ENCODE measurements around the gene RASL11B.

Gene RASL11B

DNA sequence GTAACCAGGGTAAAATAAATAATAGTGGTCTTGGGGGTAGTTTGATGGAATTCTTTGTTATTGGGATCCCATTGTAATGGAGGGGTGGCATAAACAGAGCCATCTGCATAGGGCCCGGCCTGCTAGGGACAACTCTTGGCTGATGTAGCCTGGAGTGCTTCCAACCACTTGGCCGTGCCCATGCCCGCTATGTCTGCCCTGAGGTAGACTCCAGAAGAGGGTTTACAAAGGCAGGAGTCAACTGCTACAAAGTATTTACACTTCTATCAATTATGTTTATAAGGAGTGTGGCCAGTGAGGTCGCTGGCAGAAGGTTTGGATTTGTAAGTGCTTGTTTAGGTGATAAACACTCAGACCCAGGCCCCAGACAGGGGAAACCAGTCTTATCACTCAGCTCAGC, 8.1 kb downstream of the RASL11B start:
- Histone ChIP-seq H3K9me3 (ENCODE audit: insufficient read depth, low read depth, low read length) (no peaks in the 10 kb centered on the region), H3K9me2 (replicated peaks; ENCODE audit: low read depth, low read length) (no peaks in the 10 kb centered on the region), H3K4me3 (ENCODE audit: low read length, poor library complexity, severe bottlenecking) (no peak overlapping the region), H3K4me1 (ENCODE audit: insufficient read depth, low read length, poor library complexity, severe bottlenecking) (no peaks in the 10 kb centered on the region), H3K4me2 (ENCODE audit: low read depth, low read length, poor library complexity, severe bottlenecking) (no peak overlapping the region), H3F3A (ENCODE audit: low read depth) (no peaks in the 10 kb centered on the region), H4K20me1 (ENCODE audit: insufficient read depth, low read length, poor library complexity, severe bottlenecking) (no peaks in the 10 kb centered on the region), H2AFZ (ENCODE audit: low read length) (no peak overlapping the region), H3K9ac (ENCODE audit: low read depth, low read length, poor library complexity, severe bottlenecking) (no peak overlapping the region), H3K27me3 (ENCODE audit: insufficient read depth, low read length, poor library complexity, severe bottlenecking) (no peaks in the 10 kb centered on the region), H3K36me3 (ENCODE audit: insufficient read depth, low read length) (no peaks in the 10 kb centered on the region), H3K79me2 (ENCODE audit: insufficient read depth, low read length) (no peaks in the 10 kb centered on the region)
- TF ChIP-seq, protein P1, sequence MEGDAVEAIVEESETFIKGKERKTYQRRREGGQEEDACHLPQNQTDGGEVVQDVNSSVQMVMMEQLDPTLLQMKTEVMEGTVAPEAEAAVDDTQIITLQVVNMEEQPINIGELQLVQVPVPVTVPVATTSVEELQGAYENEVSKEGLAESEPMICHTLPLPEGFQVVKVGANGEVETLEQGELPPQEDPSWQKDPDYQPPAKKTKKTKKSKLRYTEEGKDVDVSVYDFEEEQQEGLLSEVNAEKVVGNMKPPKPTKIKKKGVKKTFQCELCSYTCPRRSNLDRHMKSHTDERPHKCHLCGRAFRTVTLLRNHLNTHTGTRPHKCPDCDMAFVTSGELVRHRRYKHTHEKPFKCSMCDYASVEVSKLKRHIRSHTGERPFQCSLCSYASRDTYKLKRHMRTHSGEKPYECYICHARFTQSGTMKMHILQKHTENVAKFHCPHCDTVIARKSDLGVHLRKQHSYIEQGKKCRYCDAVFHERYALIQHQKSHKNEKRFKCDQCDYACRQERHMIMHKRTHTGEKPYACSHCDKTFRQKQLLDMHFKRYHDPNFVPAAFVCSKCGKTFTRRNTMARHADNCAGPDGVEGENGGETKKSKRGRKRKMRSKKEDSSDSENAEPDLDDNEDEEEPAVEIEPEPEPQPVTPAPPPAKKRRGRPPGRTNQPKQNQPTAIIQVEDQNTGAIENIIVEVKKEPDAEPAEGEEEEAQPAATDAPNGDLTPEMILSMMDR (conservative IDR thresholded peaks at IDR 0.05; ENCODE audit: low read length): no peak
- TF ChIP-seq EZH2phosphoT487 (IDR thresholded peaks at IDR 0.05; ENCODE audit: borderline replicate concordance): no peak

DNA sequence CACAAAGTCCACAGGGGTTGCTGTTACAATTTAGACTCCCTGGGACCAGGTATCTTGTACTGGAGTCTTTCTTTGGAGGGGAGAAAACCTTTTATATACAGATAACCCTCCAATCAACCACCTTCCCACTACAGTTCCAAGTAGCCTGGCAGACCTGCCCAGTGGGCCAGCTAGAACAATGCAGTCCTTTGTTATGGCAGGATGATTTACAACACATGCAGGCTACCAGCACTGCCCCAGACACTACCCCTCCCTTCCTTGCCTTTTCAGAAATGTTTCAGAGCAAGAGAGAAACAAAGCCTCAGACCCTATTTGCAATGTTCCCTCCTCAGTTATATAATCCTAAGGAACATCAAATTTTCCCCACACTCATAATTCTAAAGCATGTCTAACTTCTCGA, 11.1 kb downstream of the RASL11B start:
- Histone ChIP-seq H3K9me2 (replicated peaks; ENCODE audit: low read depth, low read length) (no peaks in the 10 kb centered on the region), H3K36me3 (ENCODE audit: insufficient read depth, low read length) (no peaks in the 10 kb centered on the region), H2AFZ (ENCODE audit: low read length) (no peak overlapping the region), H3K4me2 (ENCODE audit: low read depth, low read length, poor library complexity, severe bottlenecking) (no peak overlapping the region), H3K4me1 (ENCODE audit: insufficient read depth, low read length, poor library complexity, severe bottlenecking) (peaks cover 6% of the 10 kb centered on the region), H3K79me2 (ENCODE audit: insufficient read depth, low read length) (no peaks in the 10 kb centered on the region), H3K27me3 (ENCODE audit: insufficient read depth, low read length, poor library complexity, severe bottlenecking) (no peaks in the 10 kb centered on the region), H3K9me3 (ENCODE audit: insufficient read depth, low read depth, low read length) (no peaks in the 10 kb centered on the region), H4K20me1 (ENCODE audit: insufficient read depth, low read length, poor library complexity, severe bottlenecking) (no peaks in the 10 kb centered on the region), H3K9ac (ENCODE audit: low read depth, low read length, poor library complexity, severe bottlenecking) (no peak overlapping the region), H3F3A (ENCODE audit: low read depth) (no peaks in the 10 kb centered on the region), H3K4me3 (ENCODE audit: low read length, poor library complexity, severe bottlenecking) (no peak overlapping the region)
- TF ChIP-seq, protein P1 (conservative IDR thresholded peaks at IDR 0.05; ENCODE audit: low read length): no peak
- no peak for TF ChIP-seq EZH2phosphoT487 (IDR thresholded peaks at IDR 0.05; ENCODE audit: borderline replicate concordance)

- Histone ChIP-seq H4K20me1 (ENCODE audit: insufficient read depth, low read length, poor library complexity, severe bottlenecking) (no peaks in the 10 kb centered on the region), H3F3A (ENCODE audit: low read depth) (no peaks in the 10 kb centered on the region), H3K9me3 (ENCODE audit: insufficient read depth, low read depth, low read length) (no peaks in the 10 kb centered on the region), H3K4me1 (ENCODE audit: insufficient read depth, low read length, poor library complexity, severe bottlenecking) (peaks cover 6% of the 10 kb centered on the region), H3K4me2 (ENCODE audit: low read depth, low read length, poor library complexity, severe bottlenecking) (no peak overlapping the region), H3K36me3 (ENCODE audit: insufficient read depth, low read length) (no peaks in the 10 kb centered on the region), H3K4me3 (ENCODE audit: low read length, poor library complexity, severe bottlenecking) (no peak overlapping the region), H2AFZ (ENCODE audit: low read length) (no peak overlapping the region), H3K79me2 (ENCODE audit: insufficient read depth, low read length) (no peaks in the 10 kb centered on the region), H3K27me3 (ENCODE audit: insufficient read depth, low read length, poor library complexity, severe bottlenecking) (no peaks in the 10 kb centered on the region), H3K9me2 (replicated peaks; ENCODE audit: low read depth, low read length) (no peaks in the 10 kb centered on the region), H3K9ac (ENCODE audit: low read depth, low read length, poor library complexity, severe bottlenecking) (no peak overlapping the region)
- TF ChIP-seq, protein P1 (conservative IDR thresholded peaks at IDR 0.05; ENCODE audit: low read length): no peak
- no peak for TF ChIP-seq EZH2phosphoT487 (IDR thresholded peaks at IDR 0.05; ENCODE audit: borderline replicate concordance)
Observed at GRCh38 chr4:52873861-52874343, 11.8 kb downstream of the RASL11B start.

Measured in Loucy (cell line).